ENCODE data around the gene SORCS2.

SORCS2 gene

GRCh38 chr4:7774301-7775294, 582.3 kb downstream of the SORCS2 start:
- in situ Hi-C loops (cut with MboI; ENCODE audit: low sequenced_read_pairs) = no loop called here

- in situ Hi-C loops (cut with MboI; ENCODE audit: low sequenced_read_pairs) = no loop called here
Measured at GRCh38 chr4:7775396-7775795, 583.1 kb downstream of the SORCS2 start.

GRCh38 chr4:7777017-7777710, 584.8 kb downstream of the SORCS2 start:
- in situ Hi-C loops (cut with MboI; ENCODE audit: low sequenced_read_pairs) = no loop called here

- in situ Hi-C loops (cut with MboI; ENCODE audit: low sequenced_read_pairs) = no loop called here
Measured at GRCh38 chr4:7777871-7778509, 585.7 kb downstream of the SORCS2 start.

GRCh38 chr4:7778510-7779431, 586.4 kb downstream of the SORCS2 start:
- in situ Hi-C loops (cut with MboI; ENCODE audit: low sequenced_read_pairs) = no loop called here

- in situ Hi-C loops (cut with MboI; ENCODE audit: low sequenced_read_pairs) = no loop called here
Measured at GRCh38 chr4:7779432-7779768, 587.1 kb downstream of the SORCS2 start.

GRCh38 chr4:7780751-7781348, 588.5 kb downstream of the SORCS2 start:
- in situ Hi-C loops (cut with MboI; ENCODE audit: low sequenced_read_pairs) = no loop called here

GRCh38 chr4:7781366-7781765, 589.0 kb downstream of the SORCS2 start:
- in situ Hi-C loops (cut with MboI; ENCODE audit: low sequenced_read_pairs) = no loop called here

GRCh38 chr4:7781993-7782392, 589.7 kb downstream of the SORCS2 start:
- in situ Hi-C loops (cut with MboI; ENCODE audit: low sequenced_read_pairs) = no loop called here

GRCh38 chr4:7782783-7783182, 590.4 kb downstream of the SORCS2 start:
- in situ Hi-C loops (cut with MboI; ENCODE audit: low sequenced_read_pairs) = no loop called here

- in situ Hi-C loops (cut with MboI; ENCODE audit: low sequenced_read_pairs) = no loop called here
Measured at GRCh38 chr4:7783541-7783940, 591.2 kb downstream of the SORCS2 start.

GRCh38 chr4:7784131-7784870, 592.0 kb downstream of the SORCS2 start:
- in situ Hi-C loops (cut with MboI; ENCODE audit: low sequenced_read_pairs) = no loop called here

- in situ Hi-C loops (cut with MboI; ENCODE audit: low sequenced_read_pairs) = no loop called here
Measured at GRCh38 chr4:7785017-7785416, 592.7 kb downstream of the SORCS2 start.

- in situ Hi-C loops (cut with MboI; ENCODE audit: low sequenced_read_pairs) = no loop called here
Measured at GRCh38 chr4:7786040-7786439, 593.7 kb downstream of the SORCS2 start.

GRCh38 chr4:7786517-7786916, 594.2 kb downstream of the SORCS2 start:
- in situ Hi-C loops (cut with MboI; ENCODE audit: low sequenced_read_pairs) = no loop called here

GRCh38 chr4:7787067-7787466, 594.7 kb downstream of the SORCS2 start:
- in situ Hi-C loops (cut with MboI; ENCODE audit: low sequenced_read_pairs) = no loop called here

- in situ Hi-C loops (cut with MboI; ENCODE audit: low sequenced_read_pairs) = no loop called here
Measured at GRCh38 chr4:7787681-7788141, 595.4 kb downstream of the SORCS2 start.

- in situ Hi-C loops (cut with MboI; ENCODE audit: low sequenced_read_pairs) = no loop called here
Measured at GRCh38 chr4:7788193-7788592, 595.9 kb downstream of the SORCS2 start.

GRCh38 chr4:7788694-7789425, 596.5 kb downstream of the SORCS2 start:
- in situ Hi-C loops (cut with MboI; ENCODE audit: low sequenced_read_pairs) = no loop called here
